NAMALWA (cell line): ENCODE measurements around the gene CMTM7.
"Not testable (repeated sequence)": the region's sequence is repeated elsewhere in the genome, so short reads cannot be mapped to it uniquely, and the experiment has no call there.

Experiments used
- DNase-seq: peaks from one replicate; pipeline ENCODE4 v3.0.0-alpha.2; 2015; ENCODE audit warnings: low spot score

Gene CMTM7

GRCh38 chr3:32438596-32439344 is 47.1 kb downstream of the CMTM7 start:
- DNase-seq, result peak; percentile 41

GRCh38 chr3:32439421-32439820 is 47.8 kb downstream of the CMTM7 start:
- not testable (repeated sequence) for DNase-seq

GRCh38 chr3:32440611-32441350 is 49.1 kb downstream of the CMTM7 start:
- DNase-seq, result no peak

- DNase-seq, result no peak
These were observed 51.1 kb downstream of the CMTM7 start for GRCh38 chr3:32442766-32443165.

GRCh38 chr3:32443478-32443877 is 51.8 kb downstream of the CMTM7 start:
- DNase-seq, result no peak

- DNase-seq, result no peak
These were observed 56.3 kb downstream of the CMTM7 start for GRCh38 chr3:32447865-32448400.

- DNase-seq, result no peak
These were observed 57.2 kb downstream of the CMTM7 start for GRCh38 chr3:32448686-32449474.

GRCh38 chr3:32449691-32450090 is 58.0 kb downstream of the CMTM7 start:
- no peak for DNase-seq

GRCh38 chr3:32450426-32450825 is 58.8 kb downstream of the CMTM7 start:
- no peak for DNase-seq

- DNase-seq, result no peak
These were observed 59.5 kb downstream of the CMTM7 start for GRCh38 chr3:32450992-32451659.

- no peak for DNase-seq
These were observed 60.4 kb downstream of the CMTM7 start for GRCh38 chr3:32452009-32452408.

- DNase-seq, result no peak
These were observed 61.7 kb downstream of the CMTM7 start for GRCh38 chr3:32453346-32453745.

GRCh38 chr3:32454111-32454510 is 62.5 kb downstream of the CMTM7 start:
- no peak for DNase-seq

- no peak for DNase-seq
These were observed 63.3 kb downstream of the CMTM7 start for GRCh38 chr3:32454731-32455608.

- DNase-seq, result no peak
These were observed 64.2 kb downstream of the CMTM7 start for GRCh38 chr3:32455609-32456428.

- no peak for DNase-seq
These were observed 64.9 kb downstream of the CMTM7 start for GRCh38 chr3:32456429-32457130.

GRCh38 chr3:32457971-32458471 is 66.4 kb downstream of the CMTM7 start:
- DNase-seq, result peak; percentile 28

GRCh38 chr3:32459450-32459849 is 67.8 kb downstream of the CMTM7 start:
- no peak for DNase-seq
